ENCODE results near the gene ZMYND10.
"Not testable (repeated sequence)": the region's sequence is repeated elsewhere in the genome, so short reads cannot be mapped to it uniquely, and the experiment has no call there.

The ZMYND10 gene

GRCh38 chr3:50324351-50325112, 21.0 kb downstream of the ZMYND10 start:
- peak; percentile 57 for DNase-seq

GRCh38 chr3:50323614-50324199, 21.8 kb downstream of the ZMYND10 start:
- no peak for DNase-seq

GRCh38 chr3:50323092-50323600, 22.4 kb downstream of the ZMYND10 start:
- no peak for DNase-seq

- no peak for DNase-seq
Measured at GRCh38 chr3:50322386-50323091, 23.0 kb downstream of the ZMYND10 start, which contains the start of gene HYAL2. Gene HYAL2, minus strand, starts transcription at chr3:50322745. Its CDS starts 2,256 bp downstream, at chr3:50320489.

- no peak for DNase-seq
Measured at GRCh38 chr3:50322115-50322385, 23.5 kb downstream of the ZMYND10 start.

- DNase-seq = peak; percentile 88
Measured at GRCh38 chr3:50321336-50322114, 24.0 kb downstream of the ZMYND10 start.

- DNase-seq = peak; percentile 73
Measured at GRCh38 chr3:50320853-50321335, 24.6 kb downstream of the ZMYND10 start.

- DNase-seq = no peak
Measured at GRCh38 chr3:50319894-50320625, 25.5 kb downstream of the ZMYND10 start.

- no peak for DNase-seq
Measured at GRCh38 chr3:50319181-50319893, 26.2 kb downstream of the ZMYND10 start.

GRCh38 chr3:50318615-50319014, 26.9 kb downstream of the ZMYND10 start:
- DNase-seq = no peak

GRCh38 chr3:50318163-50318562, 27.4 kb downstream of the ZMYND10 start:
- DNase-seq = no peak

- no peak for DNase-seq
Measured at GRCh38 chr3:50317300-50317699, 28.2 kb downstream of the ZMYND10 start.

- no peak for DNase-seq
Measured at GRCh38 chr3:50316657-50317242, 28.8 kb downstream of the ZMYND10 start.

GRCh38 chr3:50314816-50315215, 30.7 kb downstream of the ZMYND10 start:
- DNase-seq = no peak

GRCh38 chr3:50314342-50314741, 31.2 kb downstream of the ZMYND10 start:
- DNase-seq = no peak

- not testable (repeated sequence) for DNase-seq
Measured at GRCh38 chr3:50312041-50312440, 33.5 kb downstream of the ZMYND10 start.

- no peak for DNase-seq
Measured at GRCh38 chr3:50304601-50305000, 40.9 kb downstream of the ZMYND10 start.

- DNase-seq = no peak
Measured at GRCh38 chr3:50303013-50303815, 42.3 kb downstream of the ZMYND10 start, which contains the start of gene HYAL1. Gene HYAL1, minus strand, starts transcription at chr3:50303574. Its CDS starts 618 bp downstream, at chr3:50302956.

- DNase-seq = no peak
Measured at GRCh38 chr3:50302095-50303012, 43.2 kb downstream of the ZMYND10 start.

Data from fibroblast of skin of right quadriceps (primary cell).